ENCODE data around the gene RCSD1.

The RCSD1 gene

GRCh38 chr1:167644551-167644950, 14.5 kb downstream of the RCSD1 start:
- FAIRE-seq: no peak

- no peak for FAIRE-seq
These were observed 15.1 kb downstream of the RCSD1 start for GRCh38 chr1:167645140-167645541.

GRCh38 chr1:167645625-167646414, 15.8 kb downstream of the RCSD1 start:
- FAIRE-seq: no peak

GRCh38 chr1:167648252-167648849, 18.3 kb downstream of the RCSD1 start:
- FAIRE-seq: no peak

- no peak for FAIRE-seq
These were observed 19.1 kb downstream of the RCSD1 start for GRCh38 chr1:167648978-167649744.

GRCh38 chr1:167650269-167651160, 20.5 kb downstream of the RCSD1 start:
- FAIRE-seq: no peak

- no peak for FAIRE-seq
These were observed 21.2 kb downstream of the RCSD1 start for GRCh38 chr1:167651161-167651693.

GRCh38 chr1:167654975-167655575, 25.0 kb downstream of the RCSD1 start:
- FAIRE-seq: no peak

- FAIRE-seq: no peak
These were observed 26.6 kb downstream of the RCSD1 start for GRCh38 chr1:167656657-167657056.

GRCh38 chr1:167658574-167659328, 28.7 kb downstream of the RCSD1 start:
- no peak for FAIRE-seq

- no peak for FAIRE-seq
These were observed 29.4 kb downstream of the RCSD1 start for GRCh38 chr1:167659450-167659849.

GRCh38 chr1:167659881-167660280, 29.8 kb downstream of the RCSD1 start:
- FAIRE-seq: no peak

- FAIRE-seq: no peak
These were observed 31.7 kb downstream of the RCSD1 start for GRCh38 chr1:167661527-167662426.

- FAIRE-seq: no peak
These were observed 33.2 kb downstream of the RCSD1 start for GRCh38 chr1:167663002-167663772.

- FAIRE-seq: no peak
These were observed 35.4 kb downstream of the RCSD1 start for GRCh38 chr1:167665469-167665868.

GRCh38 chr1:167666416-167666815, 36.4 kb downstream of the RCSD1 start:
- FAIRE-seq: no peak

- no peak for FAIRE-seq
These were observed 37.5 kb downstream of the RCSD1 start for GRCh38 chr1:167667536-167667935.

GRCh38 chr1:167668108-167668507, 38.1 kb downstream of the RCSD1 start:
- no peak for FAIRE-seq
